ENCODE data around the gene SLC51B.
"Not testable (repeated sequence)": the region's sequence is repeated elsewhere in the genome, so short reads cannot be mapped to it uniquely, and the experiment has no call there.

SLC51B gene

GRCh38 chr15:65042776-65043327 is 2.3 kb upstream of the SLC51B start:
- DNase-seq (ENCODE audit: low read depth), result no peak

GRCh38 chr15:65044218-65044617 is 969 bp upstream of the SLC51B start:
- DNase-seq (ENCODE audit: low read depth), result not testable (repeated sequence)

DNA sequence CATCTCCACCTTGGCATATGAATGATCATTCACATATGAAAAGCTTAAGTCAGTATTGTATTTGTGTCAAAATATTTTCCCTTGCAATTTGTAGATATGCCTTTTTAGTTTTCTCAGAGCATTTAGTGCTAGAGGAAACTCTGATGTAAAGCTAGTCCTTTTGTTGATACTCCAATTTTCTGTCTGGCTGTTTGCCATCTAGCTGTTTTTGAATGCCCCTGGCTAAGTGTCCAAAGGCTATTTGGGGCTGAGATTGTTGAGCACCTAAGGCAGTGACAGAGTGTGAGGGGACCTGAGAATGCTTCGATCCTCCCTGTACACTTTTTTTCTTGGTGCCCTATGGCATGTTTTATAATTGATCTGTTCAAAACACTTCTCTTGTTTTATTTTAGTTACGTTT is 3.1 kb downstream of the SLC51B start:
- no peak for DNase-seq (ENCODE audit: low read depth)

DNA sequence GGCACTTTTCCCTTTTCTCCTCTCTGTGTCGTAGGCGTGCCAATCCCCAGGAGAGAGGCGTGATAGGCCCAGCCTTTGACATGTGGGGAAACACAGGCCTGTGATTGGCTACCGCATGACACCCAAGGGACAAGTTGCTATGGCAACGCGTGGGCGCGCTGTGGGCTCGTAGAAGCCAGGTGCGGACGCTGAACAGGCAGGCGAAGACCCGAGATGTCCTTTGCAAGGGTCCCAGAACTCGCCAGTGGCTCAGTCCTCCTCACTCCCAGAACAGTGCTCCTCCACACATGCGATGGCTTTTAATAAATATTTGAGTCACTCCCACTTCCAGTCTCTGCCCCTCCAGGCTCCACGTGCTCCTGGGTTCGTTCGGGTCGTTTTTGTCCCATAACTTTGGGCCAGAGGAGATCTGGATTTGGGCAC is 4.2 kb downstream of the SLC51B start:
- peak; percentile 76 for DNase-seq (ENCODE audit: low read depth)

- no peak for DNase-seq (ENCODE audit: low read depth)
Observed at GRCh38 chr15:65050270-65050669, 5.1 kb downstream of the SLC51B start.

DNA sequence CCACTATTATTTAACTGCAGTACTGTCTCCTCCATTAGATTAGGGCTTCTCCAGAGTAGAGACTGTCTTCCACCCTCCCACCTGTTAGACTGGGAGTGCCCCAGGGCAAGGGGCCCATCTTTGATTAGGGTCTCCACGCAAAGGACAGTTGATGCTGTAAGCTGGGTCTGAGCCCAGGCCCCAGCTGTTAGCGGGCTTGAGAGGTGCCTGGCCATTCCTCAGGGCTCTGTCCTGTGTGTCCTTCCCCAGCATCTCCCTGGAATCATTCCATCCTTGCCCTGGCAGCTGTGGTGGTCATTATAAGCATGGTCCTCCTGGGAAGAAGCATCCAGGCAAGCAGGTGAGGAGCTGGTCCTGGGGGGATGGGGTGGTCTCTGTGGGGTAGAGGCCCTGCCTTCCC is 6.1 kb downstream of the SLC51B start:
- no peak for DNase-seq (ENCODE audit: low read depth)

DNA sequence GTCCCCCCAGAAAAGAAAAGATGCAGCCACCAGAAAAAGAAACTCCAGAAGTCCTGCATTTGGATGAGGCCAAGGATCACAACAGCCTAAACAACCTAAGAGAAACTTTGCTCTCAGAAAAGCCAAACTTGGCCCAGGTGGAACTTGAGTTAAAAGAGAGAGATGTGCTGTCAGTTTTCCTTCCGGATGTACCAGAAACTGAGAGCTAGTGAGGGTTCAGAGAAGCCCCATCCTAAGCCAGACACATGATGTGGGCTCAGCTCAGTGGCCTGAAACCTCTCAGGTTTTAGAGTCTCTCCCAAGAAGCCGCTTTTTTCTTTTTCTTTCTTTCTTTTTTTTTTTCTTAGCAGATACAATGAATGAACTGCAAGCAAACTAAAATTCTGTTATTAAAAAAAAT is 7.8 kb downstream of the SLC51B start:
- no peak for DNase-seq (ENCODE audit: low read depth)

DNA sequence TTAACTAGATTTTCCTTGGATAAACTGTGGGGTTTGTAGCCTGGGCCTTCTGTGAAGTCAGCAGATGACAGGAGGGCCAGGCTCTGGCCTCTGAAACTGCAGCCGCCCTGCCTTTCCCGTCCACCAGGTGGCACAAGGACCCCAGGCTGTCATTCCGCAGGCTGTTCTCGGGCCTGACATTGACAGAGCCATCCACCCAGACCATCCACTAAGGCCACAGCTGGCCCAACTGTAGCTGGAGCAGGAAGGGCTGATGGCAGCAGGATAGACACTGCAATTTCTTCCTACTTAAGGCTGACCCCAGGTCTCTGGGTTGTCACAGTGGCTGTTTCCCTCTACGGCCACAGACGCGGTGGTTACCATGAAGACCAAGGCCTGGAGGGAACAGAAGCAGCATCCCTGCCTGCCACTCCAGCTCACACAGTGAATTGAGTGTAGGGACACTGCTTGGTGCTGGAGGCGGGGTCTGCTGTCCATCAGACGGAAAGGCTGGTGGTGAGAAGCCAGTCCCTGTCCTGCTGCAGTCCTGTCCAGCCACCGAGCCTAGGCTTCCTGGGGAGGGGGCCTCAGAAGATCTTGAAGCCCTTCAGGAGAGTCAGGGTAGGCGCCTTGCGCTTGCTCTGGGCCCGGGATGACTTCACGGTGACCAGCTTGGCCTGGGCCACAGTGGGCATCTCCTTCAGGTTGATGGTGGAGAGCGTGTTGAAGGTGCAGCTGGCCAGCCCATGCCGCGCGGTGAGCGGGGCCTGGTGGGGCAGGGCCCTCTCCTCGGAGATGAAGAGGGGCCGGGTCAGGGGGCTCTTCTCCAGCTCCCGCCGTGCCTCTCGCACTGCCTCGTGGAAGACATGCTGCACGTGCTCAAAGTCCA is 9.4 kb downstream of the SLC51B start:
- peak; percentile 20 for DNase-seq (ENCODE audit: low read depth)

DNA sequence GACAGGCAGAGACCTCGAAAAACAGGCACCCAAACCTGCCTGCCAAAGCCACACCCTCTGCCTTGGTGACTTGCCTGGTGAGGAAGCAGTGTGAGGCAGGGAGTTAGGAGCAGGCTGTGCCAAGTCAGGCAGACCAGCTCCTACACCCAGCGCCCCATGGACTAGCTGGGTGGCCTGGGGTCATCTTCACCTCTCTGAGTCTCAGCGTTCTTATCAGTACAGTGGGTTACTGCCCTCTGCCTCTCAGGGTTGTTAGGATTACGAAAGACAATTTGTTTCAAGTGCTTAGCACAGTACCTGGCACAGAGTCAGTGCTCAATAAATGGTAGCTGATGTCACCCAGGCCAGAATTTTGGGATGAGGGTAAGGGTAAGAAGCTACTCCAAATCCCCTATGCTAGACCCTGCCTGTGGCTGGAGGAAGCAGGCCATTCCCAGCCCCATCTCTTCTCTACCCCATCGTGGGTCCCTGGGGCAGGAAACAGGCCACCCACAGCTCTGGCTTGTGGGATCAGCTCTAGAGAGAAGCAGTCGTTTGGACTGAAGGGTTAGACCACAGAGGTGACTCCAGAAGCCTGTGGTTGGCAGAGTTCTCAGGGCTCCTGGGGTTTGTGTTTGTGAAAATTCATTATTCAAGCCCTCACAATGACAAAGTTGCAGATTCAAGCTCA is 10.1 kb downstream of the SLC51B start:
- DNase-seq (ENCODE audit: low read depth), result no peak

DNA sequence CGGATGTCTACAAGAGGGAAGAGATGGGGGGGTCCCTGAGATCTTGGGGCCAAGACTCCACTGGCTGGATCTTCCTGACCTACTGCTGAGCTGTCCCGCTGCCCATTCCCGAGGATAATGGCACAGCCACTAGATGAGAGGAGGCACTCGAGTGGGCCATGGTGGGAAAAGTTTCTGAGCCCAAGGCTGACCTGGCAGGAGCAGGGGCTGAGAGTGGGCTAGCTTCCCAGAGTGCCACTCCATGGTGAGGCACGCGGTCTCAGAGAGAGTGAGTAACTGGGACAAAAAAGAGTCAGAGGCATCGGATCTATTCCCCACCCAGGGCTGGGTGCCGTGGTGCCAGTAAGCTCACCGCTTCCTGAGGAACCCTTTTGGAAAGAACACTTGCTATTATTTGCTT is 10.9 kb downstream of the SLC51B start:
- no peak for DNase-seq (ENCODE audit: low read depth)

DNA sequence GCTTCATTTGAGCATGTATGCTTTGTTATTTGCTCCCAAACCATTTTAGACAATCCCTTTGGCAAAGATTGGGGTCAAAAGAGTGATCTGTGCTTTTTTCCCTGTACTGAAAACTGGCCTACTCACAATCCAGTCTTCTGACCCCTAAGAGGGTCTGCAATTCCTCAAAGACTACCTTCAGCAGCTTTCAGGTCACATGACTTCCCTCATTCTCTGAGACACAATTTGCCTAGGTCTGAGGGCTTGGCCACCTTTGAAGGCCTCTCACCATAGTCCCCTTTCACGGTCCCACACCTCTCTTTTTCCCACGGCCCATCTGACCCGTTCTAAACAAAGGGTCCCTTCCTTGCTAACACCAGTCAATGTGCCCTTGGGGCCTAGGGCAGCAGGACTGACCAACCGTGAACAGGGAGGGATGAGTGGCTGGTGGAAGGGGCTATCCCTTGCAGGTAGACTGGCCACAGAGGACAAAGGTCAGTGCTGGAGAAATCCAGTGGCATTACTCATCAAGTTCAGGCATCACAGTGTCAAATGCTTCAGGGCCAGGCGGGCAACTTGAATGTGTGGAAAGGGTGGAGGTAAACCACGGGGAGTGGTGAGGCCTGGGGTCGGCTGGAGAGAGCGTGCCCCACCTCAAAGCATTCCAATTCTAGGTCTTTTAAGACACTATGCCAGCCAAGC is 11.8 kb downstream of the SLC51B start:
- no peak for DNase-seq (ENCODE audit: low read depth)

DNA sequence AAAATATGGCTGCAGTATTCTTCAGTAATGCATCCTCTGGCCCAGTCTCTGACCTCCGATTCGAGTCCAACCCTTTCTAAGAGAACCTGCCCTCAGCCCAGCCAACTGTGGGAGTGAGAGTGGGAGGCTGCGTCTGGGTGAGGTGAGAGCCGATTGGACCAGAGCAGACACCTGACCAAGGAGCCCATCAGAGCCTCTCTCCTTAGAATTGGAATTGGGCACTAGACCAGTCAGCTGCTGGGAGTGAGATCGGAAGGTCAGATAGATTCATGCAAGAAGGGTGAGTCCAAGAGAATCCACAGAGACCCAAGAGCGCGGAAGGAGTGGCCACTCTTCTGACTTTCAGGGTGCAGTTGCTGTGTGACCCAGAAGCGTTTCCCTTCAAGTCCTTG is 12.4 kb downstream of the SLC51B start:
- DNase-seq (ENCODE audit: low read depth), result no peak

DNA sequence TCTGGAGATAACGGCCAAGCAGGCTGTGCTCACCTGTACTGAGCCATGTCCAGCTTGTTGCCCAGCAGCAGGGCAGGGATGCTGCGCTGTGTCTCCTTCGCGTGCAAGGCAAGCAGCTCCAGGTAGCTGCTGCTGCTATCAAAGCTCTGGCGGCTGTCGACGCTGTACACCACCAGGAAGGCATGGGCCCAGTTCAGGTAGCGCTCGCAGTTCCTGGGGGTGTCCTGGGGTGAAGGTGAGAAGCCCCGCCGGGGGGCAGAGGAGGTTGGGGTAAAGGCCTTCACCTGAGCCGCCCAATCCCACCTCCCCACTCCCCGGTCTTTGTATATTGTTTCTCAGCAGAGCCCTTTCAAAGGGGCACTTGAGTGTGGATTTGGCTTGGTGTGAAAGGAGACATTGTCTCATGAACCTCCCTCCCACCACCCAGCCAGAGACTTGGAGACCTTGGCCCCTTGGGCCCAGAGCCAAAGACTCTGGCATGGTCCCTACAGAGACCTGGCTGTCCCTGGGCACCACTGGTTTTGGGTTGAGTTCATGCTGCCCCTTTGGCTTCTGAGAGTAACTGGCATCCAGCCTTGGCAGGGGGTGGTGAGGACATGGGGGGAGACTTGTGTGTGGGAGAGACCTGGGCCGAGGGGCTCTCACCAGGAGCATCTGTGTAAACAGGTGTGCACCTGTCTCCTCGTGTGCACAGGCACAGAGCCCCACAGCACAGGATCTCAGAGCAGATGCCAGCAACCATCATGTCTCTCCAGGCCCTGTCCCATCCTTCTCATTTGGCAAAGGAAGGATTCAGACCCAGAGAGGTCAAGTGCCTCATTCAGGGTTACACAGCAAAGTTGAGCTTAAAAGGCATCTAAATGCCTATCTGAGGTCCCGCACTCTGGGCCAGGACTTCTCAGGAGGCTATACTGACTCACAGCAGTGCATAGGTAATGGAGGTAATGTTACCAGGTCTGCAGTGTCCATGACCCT is 13.5 kb downstream of the SLC51B start:
- DNase-seq (ENCODE audit: low read depth), result no peak

DNA sequence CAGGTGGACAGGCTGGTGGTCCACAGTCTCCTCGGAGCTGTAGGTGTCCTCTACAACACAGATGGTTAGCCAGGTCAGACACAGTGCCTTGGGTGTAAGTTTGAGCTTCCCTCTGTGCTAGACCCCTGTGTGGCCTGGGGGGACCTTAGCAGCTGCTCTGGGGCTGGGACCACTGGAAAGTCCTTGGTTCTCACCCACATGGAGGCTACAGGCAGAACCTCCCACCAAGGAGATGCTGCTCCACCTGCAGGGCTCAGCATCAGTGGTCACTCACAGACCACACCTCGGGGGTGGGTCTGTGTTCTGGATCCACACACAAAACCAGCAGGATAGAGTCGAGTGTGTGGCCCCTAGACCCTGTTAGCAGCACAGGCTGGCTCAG is 14.2 kb downstream of the SLC51B start:
- no peak for DNase-seq (ENCODE audit: low read depth)

- no peak for DNase-seq (ENCODE audit: low read depth)
Observed at GRCh38 chr15:65059931-65060596, 14.9 kb downstream of the SLC51B start.

DNA sequence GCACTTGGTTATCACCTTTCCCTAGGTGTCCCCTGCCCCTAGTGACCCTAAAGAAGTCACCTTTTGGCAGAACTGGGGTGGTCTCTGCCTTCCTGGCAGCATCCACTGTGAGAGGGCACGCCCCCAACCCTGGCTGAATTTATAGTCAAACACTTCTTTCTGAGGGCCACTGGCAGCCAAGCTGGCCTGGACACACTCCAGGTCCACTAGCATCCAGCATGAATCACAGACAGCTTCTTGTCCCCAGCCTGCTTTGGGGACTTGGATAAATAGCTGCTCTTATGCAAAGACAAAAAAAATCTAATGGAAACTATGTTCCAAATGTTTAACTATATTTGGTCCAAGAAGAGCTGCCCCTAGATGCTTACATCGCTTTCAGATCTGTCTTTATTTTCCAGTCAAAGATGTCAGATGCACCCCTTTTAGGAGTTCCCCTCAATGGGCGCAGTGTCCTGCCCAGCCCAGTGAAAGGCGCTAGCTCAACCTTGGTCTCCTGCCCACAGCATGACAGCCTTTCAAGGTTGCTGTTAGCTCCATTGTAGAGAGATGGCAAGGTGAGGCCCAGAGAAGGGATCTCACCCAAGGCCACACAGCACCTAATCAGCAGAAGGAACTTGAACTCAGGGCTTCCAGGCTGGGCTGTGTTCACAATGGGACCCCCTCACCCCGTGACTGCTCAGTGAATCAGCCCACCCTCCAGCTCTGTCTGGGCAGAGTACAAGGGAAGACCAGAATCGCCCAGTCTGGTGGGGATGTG is 15.6 kb downstream of the SLC51B start:
- DNase-seq (ENCODE audit: low read depth), result no peak

- DNase-seq (ENCODE audit: low read depth), result no peak
Observed at GRCh38 chr15:65062061-65062460, 16.9 kb downstream of the SLC51B start.

- DNase-seq (ENCODE audit: low read depth), result no peak
Observed at GRCh38 chr15:65062726-65063125, 17.5 kb downstream of the SLC51B start.

GRCh38 chr15:65066001-65066634 is 20.9 kb downstream of the SLC51B start:
- no peak for DNase-seq (ENCODE audit: low read depth)
